Esophagus muscularis mucosa (tissue), 4 donors: ENCODE results near the gene TPRN. TPM values are rescaled to one million over a fixed set of nuclear protein-coding genes. Genes with fewer than 3 reads are reported as not detected.

Experiments used
- DNase-seq: peaks from one replicate; pipeline ENCODE4 v3.0.0-alpha.2; 2017; ENCODE audit errors: extremely low spot score
- H3K27ac ChIP-seq, 4 donors: fragments of 200-600 bp; sonication (generic); replicated peaks in 1 of 4; 1 replicate in 3 of 4; 2 replicates in 1 of 4; pipeline ENCODE4 v1.5.1; 2016 to 2019; ENCODE audit warnings: mild to moderate bottlenecking in 1 of 4
- H3K27me3 ChIP-seq, 4 donors: fragments of 200-600 bp; sonication (generic); one replicate each; pipeline versions ENCODE4 v1.5.1 to v1.6.0; 2016 to 2019
- H3K36me3 ChIP-seq, 4 donors: fragments of 200-600 bp; sonication (generic); one replicate each; pipeline ENCODE4 v1.5.1; 2016 to 2019
- H3K4me1 ChIP-seq, 4 donors: fragments of 200-600 bp; sonication (generic); one replicate each; pipeline ENCODE4 v1.5.1; 2016 to 2019
- H3K4me3 ChIP-seq, 4 donors: fragments of 200-600 bp; sonication (generic); 1 replicate in 2 of 4; 2 replicates in 2 of 4; pipeline ENCODE4 v1.5.1; 2016 to 2019; ENCODE audit warnings: mild to moderate bottlenecking in 4 of 4, moderate library complexity in 1 of 4
- H3K9me3 ChIP-seq, 4 donors: fragments of 200-600 bp; sonication (generic); 1 replicate in 3 of 4; 2 replicates in 1 of 4; pipeline ENCODE4 v1.5.1; 2016 to 2019
- CTCF ChIP-seq, 3 experiments: fragments of 200-600 bp in 2 of 3; fragments of 450-650 bp in 1 of 3; sonication (generic) in 2 of 3; IDR thresholded peaks; one replicate each; pipeline ENCODE4 v1.5.1; 2017 to 2019; ENCODE audit warnings: antibody characterized with exemption in 3 of 3, mild to moderate bottlenecking in 2 of 3, moderate library complexity in 1 of 3
- EP300 ChIP-seq: sonication (generic); formaldehyde crosslinking; IDR thresholded peaks from one replicate; pipeline ENCODE4 v1.6.1; 2017; ENCODE audit warnings: antibody characterized with exemption
- POLR2A ChIP-seq: fragments of 450-650 bp; IDR thresholded peaks from one replicate; pipeline ENCODE4 v1.6.1; 2017; ENCODE audit warnings: antibody characterized with exemption, moderate library complexity, mild to moderate bottlenecking, low read depth
- POLR2AphosphoS5 ChIP-seq, 2 donors: sonication (generic); formaldehyde crosslinking; IDR thresholded peaks; one replicate each; pipeline ENCODE4 v1.6.1; 2017; ENCODE audit warnings: antibody characterized with exemption in 2 of 2
- WGBS: methylation state at CpG from one replicate; pipeline ENCODE4 v1.1.5; 2018; 5-methylcytosine and 5-hydroxymethylcytosine counted together
- intact Hi-C: fragments of 100-400 bp; cut with DNase I; formaldehyde crosslinking; loops from one replicate; pipeline ENCODE4 v1.15.1; 2023
- total RNA-seq, 4 donors: library from RNA; depleted of rRNA; stranded (reverse); fragments of >200 nt; gene quantifications; one replicate each; pipeline versions ENCODE4 v1.1.0 to v1.2.1, GENCODE V29; 2016

TPRN gene
- total RNA-seq, 4 donors from 2014 or later: 4.1 to 12.6 (median 7.7) TPM

DNA sequence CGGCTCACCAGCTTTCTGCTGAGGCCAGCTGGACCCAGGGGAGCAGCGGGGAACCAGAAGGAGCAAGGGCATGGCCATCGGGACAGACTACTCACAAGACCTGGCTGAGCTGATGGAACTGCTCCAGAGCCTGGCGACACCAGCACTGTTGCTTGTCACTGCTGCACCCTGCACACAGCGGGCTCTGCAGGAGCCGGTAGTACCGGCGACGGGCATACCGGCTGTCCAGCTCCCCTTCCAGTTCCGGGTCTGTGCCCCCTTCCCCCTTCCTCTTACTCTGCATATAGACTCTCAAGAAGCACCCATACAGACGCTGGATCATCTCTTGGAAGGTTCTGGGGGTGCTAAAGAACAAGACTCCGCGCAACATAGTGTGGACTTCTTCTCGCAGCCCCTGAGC is 13.2 kb downstream of the TPRN start:
- Histone ChIP-seq H3K4me3 (peak overlapping the region; percentile 90 to 98 (median 94)), H3K27me3 (no peaks in the 10 kb centered on the region), H3K4me1 (peaks cover 45 to 69% (median 54%) of the 10 kb centered on the region in 4 donors), H3K27ac (no peak overlapping the region), H3K36me3 (peaks cover 41 to 76% (median 68%) of the 10 kb centered on the region in 4 donors), H3K9me3 (no peaks in the 10 kb centered on the region)
- intact Hi-C loops: loop anchor here (5.0 kb wide), 1 partner anchor 35 kb away; the partner anchor contains the start of gene RNF208
- WGBS: 84% methylated on average over 14 of the region's 15 CpGs
- no peak for DNase-seq
- TF ChIP-seq CTCF (IDR thresholded peaks at IDR 0.05): no peak
- TF ChIP-seq POLR2A: no peak
- TF ChIP-seq EP300: no peak
- no peak for TF ChIP-seq POLR2AphosphoS5 (IDR thresholded peaks at IDR 0.05)

DNA sequence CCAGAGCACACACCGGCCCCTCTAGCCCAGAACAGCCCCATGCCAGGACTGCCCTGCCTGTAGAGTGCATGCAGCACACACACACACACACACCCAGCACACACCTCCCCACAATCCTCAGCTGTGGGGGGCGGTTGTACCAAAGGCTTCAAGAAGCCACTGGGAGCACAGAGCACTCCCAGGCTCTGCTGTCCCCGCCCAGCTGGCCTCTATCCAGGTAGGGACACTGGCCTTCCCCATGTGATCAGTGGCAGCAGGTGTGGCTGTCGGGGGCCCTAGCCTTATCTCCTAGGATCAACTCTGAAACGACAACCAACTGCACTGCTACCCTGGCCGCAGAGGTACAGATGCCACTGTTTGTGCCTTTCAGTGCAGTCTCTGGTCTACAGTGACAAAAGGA is 14.2 kb downstream of the TPRN start:
- no peak for TF ChIP-seq POLR2AphosphoS5 (IDR thresholded peaks at IDR 0.05)
- TF ChIP-seq EP300: no peak
- TF ChIP-seq CTCF (IDR thresholded peaks at IDR 0.05): no peak
- TF ChIP-seq POLR2A: no peak
- no peak overlapping the region for H3K27ac ChIP-seq
- H3K4me1 ChIP-seq: peaks cover 44 to 66% (median 54%) of the 10 kb centered on the region in 4 donors
- peaks cover 48 to 76% (median 69%) of the 10 kb centered on the region in 4 donors for H3K36me3 ChIP-seq
- no peaks in the 10 kb centered on the region for H3K27me3 ChIP-seq
- intact Hi-C loops: loop anchor here (5.0 kb wide), 1 partner anchor 36 kb away; the partner anchor contains the start of gene RNF208
- WGBS: 81% methylated on average over 4 of the region's 6 CpGs
- peak overlapping the region; percentile 90 to 98 (median 94) for H3K4me3 ChIP-seq
- DNase-seq: no peak
- no peaks in the 10 kb centered on the region for H3K9me3 ChIP-seq

DNA sequence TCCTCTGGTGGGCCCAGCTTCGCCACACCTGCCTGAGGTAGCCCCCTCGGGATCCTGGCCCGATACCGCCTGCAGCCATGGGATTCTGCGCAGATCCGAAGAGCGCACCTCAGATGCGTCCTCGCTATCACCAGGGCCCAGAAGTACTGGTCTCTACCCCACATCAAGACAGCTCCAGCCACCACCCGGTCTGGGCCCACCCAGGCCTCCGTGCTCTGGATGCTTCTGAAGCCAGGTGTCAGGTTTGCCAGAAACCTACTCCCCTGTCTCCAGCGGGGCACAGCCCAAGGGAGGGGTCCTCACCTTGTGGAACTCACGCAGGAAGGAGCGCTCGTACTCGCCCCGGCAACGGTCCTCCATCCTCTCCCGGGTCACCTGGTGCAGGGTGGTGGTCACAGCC is 14.6 kb downstream of the TPRN start:
- H3K27me3 ChIP-seq: no peaks in the 10 kb centered on the region
- H3K4me1 ChIP-seq: peaks cover 39 to 62% (median 50%) of the 10 kb centered on the region in 4 donors
- intact Hi-C loops: loop anchor here (5.0 kb wide), 1 partner anchor 36 kb away; the partner anchor contains the start of gene RNF208
- H3K9me3 ChIP-seq: no peaks in the 10 kb centered on the region
- peaks cover 52 to 76% (median 69%) of the 10 kb centered on the region in 4 donors for H3K36me3 ChIP-seq
- no peak overlapping the region for H3K4me3 ChIP-seq
- H3K27ac ChIP-seq: no peak overlapping the region
- 95% methylated on average over 7 of the region's 19 CpGs for WGBS
- TF ChIP-seq EP300 (no peak), CTCF (IDR thresholded peaks at IDR 0.05) (no peak), POLR2AphosphoS5 (IDR thresholded peaks at IDR 0.05) (no peak), POLR2A (no peak)
- DNase-seq: no peak

DNA sequence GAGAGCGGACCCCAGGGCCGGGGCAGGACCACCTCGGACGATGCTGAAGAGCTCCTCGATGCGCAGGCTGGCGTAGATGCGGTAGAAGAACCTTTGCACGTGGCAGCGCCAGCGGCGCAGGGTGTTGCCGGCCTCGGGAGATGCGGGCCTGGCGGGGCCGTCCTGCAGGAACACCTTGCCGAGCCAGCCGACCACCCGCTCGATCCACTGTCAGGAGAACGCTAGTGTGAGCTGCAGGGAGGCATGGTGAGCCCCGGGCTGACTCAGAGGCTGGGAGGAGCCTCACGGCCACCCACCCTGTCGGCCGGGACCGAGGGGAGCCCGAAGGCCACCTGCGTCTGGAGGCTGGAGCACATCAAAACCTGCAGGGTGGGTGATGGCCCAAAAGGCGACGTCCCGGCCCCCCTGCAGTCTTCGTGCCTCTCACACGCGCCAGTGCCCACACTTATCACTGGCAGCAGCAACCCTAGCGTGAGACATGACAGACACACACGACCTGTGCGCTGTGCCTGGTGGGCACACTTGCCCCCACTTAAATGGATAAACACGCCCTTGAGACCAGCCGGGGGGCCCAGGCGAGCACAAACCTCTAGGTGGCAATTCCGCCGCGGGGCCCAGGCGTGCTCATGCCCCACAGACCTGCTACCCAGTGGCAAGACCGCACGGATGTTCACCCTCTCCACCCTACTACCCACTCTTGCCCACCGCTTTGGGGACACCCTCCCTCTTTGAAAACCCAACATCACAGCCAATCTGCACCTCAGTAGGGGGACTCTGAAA is 15.5 kb downstream of the TPRN start:
- WGBS: 90% methylated on average over 22 of the region's 48 CpGs
- Histone ChIP-seq H3K27me3 (no peaks in the 10 kb centered on the region), H3K4me3 (no peak overlapping the region), H3K4me1 (peaks cover 30 to 53% (median 42%) of the 10 kb centered on the region in 4 donors), H3K36me3 (peaks cover 53 to 76% (median 69%) of the 10 kb centered on the region in 4 donors), H3K9me3 (no peaks in the 10 kb centered on the region), H3K27ac (no peak overlapping the region)
- TF ChIP-seq POLR2A (no peak), CTCF (IDR thresholded peaks at IDR 0.05) (no peak), POLR2AphosphoS5 (IDR thresholded peaks at IDR 0.05) (no peak), EP300 (no peak)
- DNase-seq: no peak
- intact Hi-C loops: loop anchor here (5.0 kb wide), 1 partner anchor 37 kb away; the partner anchor contains the start of gene RNF208
